HG02884 (cell line): Measurements from ENCODE around the gene CCDC172.
A peak's percentile ranks its signal among the peaks of the same experiment; 100 is the strongest.
"Not testable (repeated sequence)": the region's sequence is repeated elsewhere in the genome, so short reads cannot be mapped to it uniquely, and the experiment has no call there.

ENCODE experiments used
- ATAC-seq: cut with Tn5 transposase; IDR thresholded peaks from one replicate; pipeline ENCODE4 v1.9.1; 2021; ENCODE audit warnings: mild to moderate bottlenecking, moderate library complexity; ENCODE audit not compliant: unreplicated experiment

Gene CCDC172

DNA sequence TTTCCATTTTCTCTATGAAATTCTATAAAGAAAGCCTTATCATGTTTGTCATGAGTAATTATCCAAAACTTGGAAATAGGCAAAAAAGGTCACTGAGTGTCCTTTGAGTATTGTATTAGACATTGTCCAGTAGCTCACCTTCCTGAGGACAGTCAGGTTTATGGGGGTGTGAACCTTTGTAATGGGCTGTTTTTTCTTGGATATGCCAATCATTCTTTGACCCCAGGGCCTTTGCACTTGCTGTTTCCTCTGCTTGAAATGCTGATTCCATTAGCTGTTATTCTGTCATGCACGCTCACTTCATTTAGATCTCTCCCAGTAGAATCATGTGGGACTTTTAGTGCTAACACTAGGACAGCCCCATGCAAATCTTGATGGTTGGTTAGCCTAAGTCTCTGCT, 4.9 kb downstream of the CCDC172 start:
- no peak for ATAC-seq

DNA sequence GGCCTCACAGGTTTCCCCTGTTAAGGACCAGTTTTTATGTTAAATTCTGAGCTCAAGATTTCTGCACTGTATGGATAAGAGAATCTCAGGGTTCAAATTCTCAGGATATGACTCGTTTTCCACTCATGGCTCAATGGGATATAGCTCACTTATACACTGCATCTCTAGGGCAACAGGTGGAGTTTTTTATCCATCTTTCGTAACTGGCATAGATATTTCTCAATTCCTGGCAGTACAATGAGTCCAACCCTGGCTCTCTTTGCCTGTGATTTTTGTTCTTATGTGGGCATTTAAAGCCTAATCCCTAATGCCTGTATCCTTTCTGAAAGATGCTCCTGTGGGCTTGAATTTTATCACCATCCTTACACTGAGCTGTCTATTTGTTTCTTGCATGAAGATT, 7.6 kb downstream of the CCDC172 start:
- no peak for ATAC-seq

- ATAC-seq, result no peak
These were observed 12.6 kb downstream of the CCDC172 start for GRCh38 chr10:116336866-116337265.

- ATAC-seq, result no peak
These were observed 27.9 kb downstream of the CCDC172 start for GRCh38 chr10:116352125-116352524.

- ATAC-seq, result no peak
These were observed 29.6 kb downstream of the CCDC172 start for GRCh38 chr10:116353817-116354216.

DNA sequence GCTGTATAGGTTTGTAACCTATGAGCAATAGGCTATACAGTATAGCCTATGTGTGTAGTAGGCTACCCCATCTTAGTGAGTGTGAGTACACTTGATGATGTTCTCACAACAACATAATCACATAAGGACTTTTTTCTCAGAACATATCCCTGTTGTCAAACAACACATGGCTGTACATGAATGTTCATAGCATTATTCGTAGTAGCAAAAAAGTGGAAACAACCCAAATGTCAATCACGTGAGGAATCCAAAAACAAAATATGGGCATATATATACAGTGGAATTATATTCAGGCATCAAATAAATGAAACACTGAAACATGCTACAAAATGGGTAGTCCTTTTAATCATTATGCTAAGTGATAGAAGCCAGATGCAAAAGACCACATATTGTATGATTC, 31.1 kb downstream of the CCDC172 start:
- no peak for ATAC-seq

DNA sequence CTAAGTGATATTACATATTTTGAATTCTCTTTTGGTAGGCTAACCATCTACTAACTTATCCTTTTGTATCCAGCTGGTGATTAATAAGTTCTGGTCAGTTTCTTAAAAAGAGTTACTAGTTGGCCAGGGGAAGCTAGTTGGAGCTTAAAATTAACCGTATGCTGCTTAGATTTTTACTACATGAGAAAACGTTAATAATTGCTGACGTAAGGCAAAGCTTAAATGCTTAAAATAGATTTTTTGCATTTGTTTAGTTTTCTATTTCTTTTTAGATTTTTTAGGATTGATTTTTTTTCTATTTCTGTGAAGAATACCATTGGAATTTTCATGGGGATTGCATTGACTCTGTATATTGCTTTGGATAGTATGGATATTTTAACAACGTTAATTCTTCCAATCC, 32.6 kb downstream of the CCDC172 start:
- ATAC-seq, result no peak

DNA sequence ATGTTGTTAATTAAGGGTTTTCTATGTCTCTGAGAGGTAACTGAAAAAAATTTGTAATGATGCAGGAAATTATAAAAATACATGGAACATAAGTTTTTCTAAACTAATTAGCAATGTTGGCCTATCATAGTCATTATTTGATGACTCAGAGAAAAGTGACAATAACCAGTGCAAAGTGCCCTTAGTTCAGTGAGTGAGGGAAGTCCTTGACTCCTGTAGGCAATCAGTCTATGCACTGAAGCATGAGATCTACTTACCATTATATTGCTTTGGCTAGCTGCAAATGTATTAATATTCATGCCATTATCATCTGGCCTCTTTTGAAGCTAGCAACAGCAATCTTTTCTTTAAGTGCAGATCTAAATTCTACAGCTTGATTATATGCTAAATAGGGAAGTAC, 40.6 kb downstream of the CCDC172 start:
- no peak for ATAC-seq

DNA sequence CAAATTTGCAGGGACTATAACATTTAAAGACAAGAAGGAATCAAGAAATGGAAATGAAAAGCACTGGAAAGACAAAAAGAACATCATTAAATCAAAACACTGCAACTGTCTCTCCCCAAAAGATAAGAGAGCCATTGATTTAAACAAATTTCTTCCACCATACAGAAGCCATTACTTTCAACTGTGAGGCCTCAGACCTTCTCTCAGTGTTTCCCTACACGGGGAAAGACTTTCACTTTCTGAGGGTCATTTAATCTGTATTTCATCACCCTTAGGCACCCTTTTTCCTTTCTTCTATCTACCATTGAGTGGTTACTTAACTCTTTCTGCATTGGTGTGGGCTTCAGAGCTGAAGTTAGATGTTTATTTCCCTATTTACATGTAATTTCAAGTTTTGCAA, 47.5 kb downstream of the CCDC172 start:
- no peak for ATAC-seq

DNA sequence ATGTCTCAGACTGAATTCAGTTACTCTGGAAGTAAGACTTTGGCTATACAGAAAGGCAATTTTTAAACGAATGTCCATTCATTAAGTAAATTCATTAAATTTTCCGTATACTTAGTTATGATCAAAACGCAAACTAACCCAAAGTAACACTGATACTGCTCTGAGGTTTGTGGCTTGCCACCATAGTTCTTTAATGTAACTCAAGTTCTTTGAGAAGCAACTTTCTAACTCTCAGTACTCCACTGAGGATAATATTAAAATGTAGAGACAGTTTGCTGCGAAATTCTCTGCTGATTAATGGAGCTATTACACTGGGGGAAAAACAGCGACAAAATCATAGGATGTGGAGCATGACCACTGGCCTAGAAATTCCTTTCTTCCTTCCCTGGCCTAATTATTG, 58.0 kb downstream of the CCDC172 start:
- ATAC-seq, result no peak

GRCh38 chr10:116385311-116385710, 61.1 kb downstream of the CCDC172 start:
- ATAC-seq, result no peak

DNA sequence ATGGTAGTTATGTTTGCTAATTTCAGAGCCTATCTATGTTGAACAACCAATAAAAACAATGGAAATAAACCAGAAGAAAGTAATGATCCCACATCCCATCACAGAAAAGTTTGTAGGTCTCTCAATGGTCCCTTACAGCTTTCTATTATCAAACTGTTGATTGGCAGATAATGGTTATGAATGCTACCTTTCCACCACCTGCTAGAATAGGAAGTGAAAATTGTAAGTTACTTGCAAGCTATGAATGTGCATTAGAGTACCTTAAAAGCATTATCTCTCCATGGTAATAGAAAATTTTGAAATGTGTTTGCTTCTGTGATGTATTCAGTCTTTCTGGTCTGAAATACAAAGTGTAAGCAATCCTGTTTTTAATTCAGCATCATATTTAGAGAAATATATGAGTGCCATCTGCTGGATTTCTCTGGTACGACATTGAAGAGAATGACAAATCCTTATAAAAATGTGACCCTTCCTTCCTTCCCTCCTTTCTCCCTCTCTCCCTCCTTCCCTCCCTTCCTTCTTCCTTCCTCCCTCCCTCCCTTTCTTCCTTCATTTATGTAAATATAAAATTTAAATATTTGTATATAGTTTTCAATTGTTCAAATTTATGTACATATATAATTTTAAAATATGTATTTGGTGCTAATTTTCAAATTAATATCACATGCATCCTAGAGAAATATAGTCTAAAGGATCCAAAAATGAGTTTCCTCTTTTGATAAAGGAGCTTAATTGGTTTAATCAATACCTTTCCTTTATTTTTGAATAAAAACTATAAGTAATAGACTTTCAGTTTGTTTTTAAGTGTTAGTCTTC, 62.0 kb downstream of the CCDC172 start:
- ATAC-seq, result peak; percentile 64

GRCh38 chr10:116393246-116393831, 69.1 kb downstream of the CCDC172 start:
- not testable (repeated sequence) for ATAC-seq

DNA sequence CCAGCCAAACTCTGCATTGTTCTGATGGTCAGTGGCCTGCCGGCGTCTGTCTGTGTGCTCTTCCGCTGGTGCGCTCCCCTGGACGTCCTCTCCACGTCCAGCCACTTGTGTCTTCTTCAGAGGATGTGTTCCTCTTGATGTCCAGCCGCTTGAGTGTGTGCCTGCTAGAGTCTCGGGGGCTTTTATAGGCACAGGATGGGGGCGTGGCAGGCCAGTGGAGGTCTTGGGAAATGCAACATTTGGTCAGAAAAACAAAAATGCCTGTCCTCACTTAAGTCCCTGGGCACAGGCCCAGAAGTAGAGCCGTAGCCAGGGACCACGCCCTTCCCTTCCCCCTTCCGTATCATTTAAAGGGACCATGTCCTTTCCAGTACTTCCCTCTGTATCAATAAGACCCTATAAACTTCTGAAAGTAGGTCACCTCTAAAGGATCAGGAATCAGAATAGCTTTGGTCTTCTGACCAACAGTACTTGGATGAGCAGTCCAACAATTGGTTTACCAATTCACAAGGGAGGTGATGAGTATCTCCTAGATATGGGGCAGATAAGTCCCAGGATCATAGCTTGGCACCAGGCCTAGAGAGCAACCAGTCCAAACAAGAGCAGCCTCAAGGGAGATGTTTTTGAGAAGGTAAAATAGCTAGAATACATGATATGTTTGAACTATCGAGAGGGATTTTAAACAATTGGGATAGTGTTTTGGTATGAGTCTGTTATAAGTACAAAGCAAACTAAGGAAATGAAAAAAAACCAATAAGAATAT, 71.2 kb downstream of the CCDC172 start:
- ATAC-seq, result no peak

DNA sequence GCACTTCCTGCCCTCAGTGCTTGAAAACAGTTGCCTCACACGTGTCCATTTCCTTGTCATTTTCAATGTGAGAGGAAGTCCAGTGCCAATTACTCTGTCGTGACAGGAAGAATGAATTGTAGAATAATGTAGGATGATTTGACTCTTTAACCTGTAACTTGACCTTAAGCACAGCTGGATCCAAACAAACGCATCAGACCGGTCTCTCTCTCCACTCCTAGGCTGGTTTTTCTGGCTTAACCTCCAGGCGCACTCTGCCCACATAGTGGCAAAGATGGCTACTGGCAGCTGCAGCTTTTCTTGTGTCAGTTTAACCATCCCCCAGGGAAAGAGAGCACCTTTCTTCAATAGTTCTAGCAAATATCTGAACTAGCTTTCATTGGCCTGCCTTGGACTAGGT, 74.0 kb downstream of the CCDC172 start:
- ATAC-seq, result no peak

DNA sequence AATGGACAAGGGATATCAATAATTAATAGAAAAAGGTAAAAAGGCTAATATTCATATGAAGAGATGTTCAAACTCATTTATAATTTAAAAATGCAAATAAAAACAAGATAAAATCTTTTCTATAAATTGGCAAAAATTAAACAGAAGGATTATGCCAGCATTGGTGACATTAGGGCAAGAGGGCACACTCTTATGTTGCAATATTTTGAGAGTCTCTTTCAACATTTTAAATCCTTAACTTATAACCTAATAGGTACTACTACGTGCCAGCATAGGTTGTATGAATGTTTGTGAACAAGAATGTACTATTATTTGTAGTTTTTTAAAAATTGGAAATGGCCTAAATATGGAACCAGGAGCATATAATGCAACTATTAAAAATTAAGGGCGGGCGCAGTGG, 78.6 kb downstream of the CCDC172 start:
- ATAC-seq, result no peak

- ATAC-seq, result no peak
These were observed 79.5 kb downstream of the CCDC172 start for GRCh38 chr10:116403740-116404250.

GRCh38 chr10:116408719-116409118, 84.5 kb downstream of the CCDC172 start:
- ATAC-seq, result no peak

DNA sequence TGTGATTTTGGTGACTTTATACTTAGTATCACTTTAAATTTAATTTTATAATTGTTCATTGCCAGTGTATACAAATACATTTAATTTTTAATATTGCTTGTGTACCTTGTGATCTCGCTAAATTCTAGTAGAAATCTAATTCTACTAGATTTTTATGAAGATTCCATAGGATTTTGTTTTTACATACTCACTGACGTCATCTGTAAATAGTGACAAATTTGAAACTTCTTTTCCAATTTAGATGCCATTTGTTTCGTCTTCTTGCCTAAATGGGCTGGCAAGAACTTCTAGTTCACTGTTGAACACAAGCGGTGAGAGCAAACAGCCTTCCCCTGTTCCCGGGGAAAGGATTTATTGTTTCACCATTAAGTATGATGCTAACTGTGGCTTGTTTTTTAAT, 86.1 kb downstream of the CCDC172 start:
- ATAC-seq, result no peak

DNA sequence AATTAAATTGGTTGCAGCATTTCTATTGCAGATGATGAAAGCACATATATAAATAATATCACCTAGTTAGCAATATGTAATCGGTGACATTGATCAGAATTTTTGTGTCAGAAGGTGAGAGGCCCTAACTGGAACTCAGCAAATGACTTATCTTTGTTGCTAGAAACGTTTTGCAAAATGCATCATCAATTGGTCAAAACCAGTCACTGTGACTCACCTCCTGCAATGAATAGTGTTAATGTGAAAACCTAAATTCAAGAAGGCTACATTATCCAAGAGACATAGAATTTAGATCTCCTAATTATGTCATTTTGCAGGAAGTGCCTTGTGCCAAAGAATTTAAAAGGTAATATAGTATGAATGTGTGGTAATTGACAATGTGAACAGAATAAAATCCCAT, 93.6 kb downstream of the CCDC172 start:
- ATAC-seq, result no peak

DNA sequence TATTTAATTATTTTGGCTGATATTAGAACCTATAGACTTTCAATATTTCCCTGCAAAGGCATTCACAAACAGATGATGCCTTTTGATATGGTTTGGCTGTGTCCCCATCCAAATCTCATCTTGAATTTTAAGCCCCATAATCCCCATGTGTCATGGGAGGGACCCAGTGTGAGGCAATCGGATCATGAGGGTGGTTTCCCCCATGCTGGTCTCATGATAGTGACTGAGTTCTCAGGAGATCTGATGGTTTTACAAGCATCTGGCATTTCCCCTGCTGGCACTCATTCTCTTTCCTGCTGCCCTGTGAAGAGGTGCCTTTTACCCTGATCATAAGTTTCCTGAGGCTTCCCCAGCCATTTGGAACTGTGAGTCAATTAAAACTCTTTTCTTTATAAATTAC, 94.1 kb downstream of the CCDC172 start:
- ATAC-seq, result no peak

GRCh38 chr10:116421815-116422214, 97.6 kb downstream of the CCDC172 start:
- no peak for ATAC-seq
